Measurements from ENCODE around the gene ATP13A5.

DNA sequence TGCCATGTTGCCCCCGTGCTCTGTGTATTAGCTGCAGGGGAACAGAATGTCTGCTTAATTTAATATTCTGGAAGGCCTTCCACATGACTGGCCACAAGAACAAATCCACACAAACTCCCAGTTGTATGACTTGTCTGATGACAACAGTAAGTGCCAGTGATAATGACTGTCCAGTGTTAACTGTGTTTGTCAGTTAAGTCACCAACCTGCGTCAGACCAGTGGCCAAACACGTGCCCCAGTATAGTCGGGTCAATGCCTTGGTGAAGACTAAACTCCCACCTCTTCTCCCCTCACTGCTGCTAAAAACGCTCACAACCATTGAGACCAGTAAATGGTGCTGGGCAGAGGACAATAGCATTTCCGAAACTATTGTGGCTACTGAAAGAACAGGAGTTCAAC, 9.8 kb upstream of the ATP13A5 start:
- TF ChIP-seq, protein P1, sequence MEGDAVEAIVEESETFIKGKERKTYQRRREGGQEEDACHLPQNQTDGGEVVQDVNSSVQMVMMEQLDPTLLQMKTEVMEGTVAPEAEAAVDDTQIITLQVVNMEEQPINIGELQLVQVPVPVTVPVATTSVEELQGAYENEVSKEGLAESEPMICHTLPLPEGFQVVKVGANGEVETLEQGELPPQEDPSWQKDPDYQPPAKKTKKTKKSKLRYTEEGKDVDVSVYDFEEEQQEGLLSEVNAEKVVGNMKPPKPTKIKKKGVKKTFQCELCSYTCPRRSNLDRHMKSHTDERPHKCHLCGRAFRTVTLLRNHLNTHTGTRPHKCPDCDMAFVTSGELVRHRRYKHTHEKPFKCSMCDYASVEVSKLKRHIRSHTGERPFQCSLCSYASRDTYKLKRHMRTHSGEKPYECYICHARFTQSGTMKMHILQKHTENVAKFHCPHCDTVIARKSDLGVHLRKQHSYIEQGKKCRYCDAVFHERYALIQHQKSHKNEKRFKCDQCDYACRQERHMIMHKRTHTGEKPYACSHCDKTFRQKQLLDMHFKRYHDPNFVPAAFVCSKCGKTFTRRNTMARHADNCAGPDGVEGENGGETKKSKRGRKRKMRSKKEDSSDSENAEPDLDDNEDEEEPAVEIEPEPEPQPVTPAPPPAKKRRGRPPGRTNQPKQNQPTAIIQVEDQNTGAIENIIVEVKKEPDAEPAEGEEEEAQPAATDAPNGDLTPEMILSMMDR (IDR thresholded peaks at IDR 0.05; ENCODE audit: insufficient read depth, low read depth, low read length), result no peak
- no peak for TF ChIP-seq EZH2 (IDR thresholded peaks at IDR 0.05; ENCODE audit: insufficient read depth, low read length)

All from astrocyte (in vitro differentiated cells and primary cell).